HepG2 (cell line): ENCODE data around the gene FUCA2. TPM values are rescaled to one million over a fixed set of nuclear protein-coding genes. Genes with fewer than 3 reads are reported as not detected.
A peak's percentile ranks its signal among the peaks of the same experiment; 100 is the strongest.

Experiments
- AGO2 ChIP-seq: fragments of 200-400 bp; formaldehyde crosslinking; optimal IDR thresholded peaks from 2 replicates; pipeline ENCODE3; 2017; ENCODE audit warnings: mild to moderate bottlenecking, low read depth, low read length, moderate library complexity
- DPF2 ChIP-seq: sonication (generic); formaldehyde crosslinking; IDR thresholded peaks from 2 replicates; pipeline ENCODE4 v1.4.0; 2020; ENCODE audit warnings: mild to moderate bottlenecking, low read depth, missing genetic modification reagents, borderline replicate concordance
- E2F2 ChIP-seq: sonication (generic); formaldehyde crosslinking; IDR thresholded peaks from 2 replicates; pipeline ENCODE4 v1.4.0; 2020; ENCODE audit warnings: missing genetic modification reagents, borderline replicate concordance
- GABPA ChIP-seq, 2 experiments: IDR thresholded peaks; 2 replicates each; pipeline ENCODE4 v1.6.1; 2011 to 2016; ENCODE audit warnings: low read depth in 2 of 2, low read length in 1 of 2, missing biosample characterization in 1 of 2, missing genetic modification characterization in 1 of 2
- KDM5A ChIP-seq: fragments of 200-600 bp; sonication (generic); IDR thresholded peaks from 2 replicates; pipeline ENCODE4 v1.7.0; 2018; ENCODE audit warnings: antibody characterized with exemption, mild to moderate bottlenecking, low read length, borderline replicate concordance
- NFIB ChIP-seq: sonication (generic); formaldehyde crosslinking; IDR thresholded peaks from 2 replicates; pipeline ENCODE4 v1.9.0; 2021; ENCODE audit warnings: missing genetic modification reagents, mild to moderate bottlenecking, borderline replicate concordance
- POLR2AphosphoS5 ChIP-seq: IDR thresholded peaks from 2 replicates; pipeline ENCODE4 v1.6.1; 2012; ENCODE audit warnings: low read depth, low read length
- SKI ChIP-seq: fragments of 450-650 bp; IDR thresholded peaks from one replicate; pipeline ENCODE4 v1.6.1; 2018; ENCODE audit warnings: mild to moderate bottlenecking; ENCODE audit not compliant: partially characterized antibody
- SNRNP70 ChIP-seq: fragments of 200-400 bp; formaldehyde crosslinking; IDR thresholded peaks from 2 replicates; pipeline ENCODE4 v1.6.1; 2017; ENCODE audit warnings: mild to moderate bottlenecking, low read depth, low read length, moderate library complexity
- TGIF2 ChIP-seq: IDR thresholded peaks from 2 replicates; pipeline ENCODE4 v1.6.1; 2016; ENCODE audit warnings: control low read depth, missing compliant biosample characterization
- THYN1 ChIP-seq: sonication (generic); formaldehyde crosslinking; IDR thresholded peaks from 2 replicates; pipeline ENCODE4 v1.8.1; 2023; ENCODE audit warnings: low read depth, mild to moderate bottlenecking, moderate library complexity, missing genetic modification reagents, borderline replicate concordance
- ZNF33A ChIP-seq: sonication (generic); formaldehyde crosslinking; IDR thresholded peaks from 2 replicates; pipeline ENCODE4 v1.5.1; 2020; ENCODE audit warnings: missing genetic modification reagents, mild to moderate bottlenecking, moderate library complexity, borderline replicate concordance
- ZNF414 ChIP-seq: sonication (generic); formaldehyde crosslinking; IDR thresholded peaks from 2 replicates; pipeline ENCODE4 v1.5.0; 2020; ENCODE audit warnings: missing genetic modification reagents
- ZNF670 ChIP-seq: sonication (generic); formaldehyde crosslinking; IDR thresholded peaks from 2 replicates; pipeline ENCODE4 v1.8.0; 2022; ENCODE audit warnings: mild to moderate bottlenecking, missing genetic modification reagents, borderline replicate concordance
- ZNF788 ChIP-seq: sonication (generic); formaldehyde crosslinking; IDR thresholded peaks from 2 replicates; pipeline ENCODE4 v1.5.0; 2020; ENCODE audit warnings: mild to moderate bottlenecking, missing genetic modification reagents, borderline replicate concordance
- ZNF883 ChIP-seq: sonication (generic); formaldehyde crosslinking; IDR thresholded peaks from 2 replicates; pipeline ENCODE4 v1.5.1; 2020; ENCODE audit warnings: mild to moderate bottlenecking, missing genetic modification reagents; ENCODE audit errors: not compliant biosample characterization
- ZSCAN20 ChIP-seq: sonication (generic); formaldehyde crosslinking; IDR thresholded peaks from 2 replicates; pipeline ENCODE4 v1.4.0; 2020; ENCODE audit warnings: missing genetic modification reagents, mild to moderate bottlenecking, borderline replicate concordance
- ZSCAN22 ChIP-seq: sonication (generic); formaldehyde crosslinking; IDR thresholded peaks from 2 replicates; pipeline ENCODE4 v1.4.0; 2020; ENCODE audit warnings: mild to moderate bottlenecking, missing genetic modification reagents
- polyA plus RNA-seq, 8 experiments: library from polyadenylated mRNA; depleted of rRNA in 3 of 8; stranded (reverse) in 7 of 8; unstranded in 1 of 8; fragments of >200 nt; fragmentation: Illumina TruSeq in 4 of 8; extraction: Trizol in 4 of 8; gene quantifications; 2 replicates each; pipeline versions ENCODE4 v1.2.1 to v1.2.3, GENCODE V29; 2011 to 2016; ENCODE audit warnings: low read depth in 4 of 8, missing spikeins in 1 of 8, mixed read lengths in 1 of 8; ENCODE audit not compliant: insufficient read depth in 1 of 8
- total RNA-seq, 5 experiments: library from RNA; depleted of rRNA; stranded (reverse); fragments of >200 nt; fragmentation: Illumina TruSeq; extraction: Trizol; gene quantifications; 2 replicates each; pipeline ENCODE4 v1.2.3, GENCODE V29; 2016; ENCODE audit warnings: low read depth in 1 of 5
- TF ChIP-seq, protein P1 (sequence below): sonication (generic); formaldehyde crosslinking; IDR thresholded peaks from 2 replicates; pipeline ENCODE4 v1.4.0; 2020; ENCODE audit warnings: mild to moderate bottlenecking, missing genetic modification reagents
- TF ChIP-seq, protein P2 (sequence below): sonication (generic); formaldehyde crosslinking; IDR thresholded peaks from 2 replicates; pipeline ENCODE4 v1.4.0; 2020; ENCODE audit warnings: low read depth, missing genetic modification reagents

FUCA2 gene
- total and polyA plus RNA-seq, 2 of the 13 experiments (the other 11 are each of a cell fraction or from before 2014, with no cell fraction given): 87.4 to 144 TPM

DNA sequence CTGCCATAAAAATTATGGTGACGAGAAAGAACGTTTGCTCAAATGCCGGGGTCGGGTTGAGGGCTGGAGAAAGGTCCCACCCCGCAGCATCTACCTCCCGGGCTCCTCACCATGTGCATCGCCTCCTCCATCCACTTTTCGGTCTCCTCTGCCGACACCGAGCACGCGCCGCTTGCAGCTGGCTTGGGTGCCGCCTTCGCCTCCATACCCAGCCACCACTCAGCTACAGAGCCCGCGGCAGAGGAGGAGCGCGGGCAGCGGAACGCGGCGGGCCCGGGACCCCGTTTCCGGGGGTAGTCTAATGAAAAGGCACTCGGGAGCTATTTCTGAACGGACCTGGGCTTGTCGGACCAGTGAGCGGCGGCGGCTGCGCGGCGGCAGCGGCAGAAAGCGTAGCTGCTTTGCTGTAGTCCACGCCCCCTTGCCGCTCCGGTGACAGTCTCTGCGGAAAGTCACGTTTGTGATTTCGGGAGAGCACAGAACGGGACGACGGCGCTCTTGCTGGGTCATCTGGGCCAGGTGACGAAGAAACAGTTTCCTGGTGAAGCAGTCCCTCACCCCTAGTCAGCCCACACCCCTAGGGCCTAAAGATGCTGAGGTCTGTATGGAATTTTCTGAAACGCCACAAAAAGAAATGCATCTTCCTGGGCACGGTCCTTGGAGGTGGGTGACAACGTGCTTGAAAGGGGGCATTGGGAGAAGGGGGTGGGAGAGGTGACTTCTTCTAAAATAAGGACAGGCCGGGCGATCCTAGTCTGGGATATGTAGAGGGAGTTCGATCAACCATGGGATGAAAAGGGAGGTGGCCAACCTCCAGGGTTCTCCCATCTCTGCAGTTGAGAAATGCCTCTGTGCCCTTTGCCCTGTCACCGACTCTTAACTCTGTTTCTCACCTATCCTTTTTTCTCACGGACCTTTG is 60.8 kb downstream of the FUCA2 start, which contains the start of the genes ADAT2 and PEX3 (continued):
- TF ChIP-seq ZNF414 (CRISPR knock-in tag) (peak; percentile 96; the same call in 1 of the 2 replicates), ZNF33A (CRISPR knock-in tag) (peak; percentile 99), ZSCAN20 (CRISPR knock-in tag) (peak; percentile 93), NFIB (CRISPR knock-in tag) (peak; percentile 80; the same call in 1 of the 2 replicates), SNRNP70 (no peak), ZNF883 (CRISPR knock-in tag) (peak; percentile 88), ZSCAN22 (CRISPR knock-in tag) (no peak; the same call in 1 of the 2 replicates), ZNF788 (CRISPR knock-in tag) (peak; percentile 99), TGIF2 (CRISPR knock-in tag) (peak; percentile 89), POLR2AphosphoS5 (peak; percentile 87), GABPA (IDR thresholded peaks at IDR 0.05; ENCODE audit: low read depth, low read length) (peak; percentile 73), GABPA (CRISPR knock-in tag; IDR thresholded peaks at IDR 0.05; ENCODE audit: low read depth) (peak; percentile 93), SKI (peak; percentile 84), KDM5A (peak; percentile 98), ZNF670 (CRISPR knock-in tag) (peak; percentile 100), THYN1 (peak; percentile 97; the same call in 1 of the 2 replicates), DPF2 (CRISPR knock-in tag) (no peak), AGO2 (peak; percentile 81), E2F2 (CRISPR knock-in tag) (peak; percentile 82; the same call in 1 of the 2 replicates)
- TF ChIP-seq, protein P1, sequence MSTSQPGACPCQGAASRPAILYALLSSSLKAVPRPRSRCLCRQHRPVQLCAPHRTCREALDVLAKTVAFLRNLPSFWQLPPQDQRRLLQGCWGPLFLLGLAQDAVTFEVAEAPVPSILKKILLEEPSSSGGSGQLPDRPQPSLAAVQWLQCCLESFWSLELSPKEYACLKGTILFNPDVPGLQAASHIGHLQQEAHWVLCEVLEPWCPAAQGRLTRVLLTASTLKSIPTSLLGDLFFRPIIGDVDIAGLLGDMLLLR (CRISPR knock-in tag): peak; percentile 78; the same call in 1 of the 2 replicates
- TF ChIP-seq, protein P2, sequence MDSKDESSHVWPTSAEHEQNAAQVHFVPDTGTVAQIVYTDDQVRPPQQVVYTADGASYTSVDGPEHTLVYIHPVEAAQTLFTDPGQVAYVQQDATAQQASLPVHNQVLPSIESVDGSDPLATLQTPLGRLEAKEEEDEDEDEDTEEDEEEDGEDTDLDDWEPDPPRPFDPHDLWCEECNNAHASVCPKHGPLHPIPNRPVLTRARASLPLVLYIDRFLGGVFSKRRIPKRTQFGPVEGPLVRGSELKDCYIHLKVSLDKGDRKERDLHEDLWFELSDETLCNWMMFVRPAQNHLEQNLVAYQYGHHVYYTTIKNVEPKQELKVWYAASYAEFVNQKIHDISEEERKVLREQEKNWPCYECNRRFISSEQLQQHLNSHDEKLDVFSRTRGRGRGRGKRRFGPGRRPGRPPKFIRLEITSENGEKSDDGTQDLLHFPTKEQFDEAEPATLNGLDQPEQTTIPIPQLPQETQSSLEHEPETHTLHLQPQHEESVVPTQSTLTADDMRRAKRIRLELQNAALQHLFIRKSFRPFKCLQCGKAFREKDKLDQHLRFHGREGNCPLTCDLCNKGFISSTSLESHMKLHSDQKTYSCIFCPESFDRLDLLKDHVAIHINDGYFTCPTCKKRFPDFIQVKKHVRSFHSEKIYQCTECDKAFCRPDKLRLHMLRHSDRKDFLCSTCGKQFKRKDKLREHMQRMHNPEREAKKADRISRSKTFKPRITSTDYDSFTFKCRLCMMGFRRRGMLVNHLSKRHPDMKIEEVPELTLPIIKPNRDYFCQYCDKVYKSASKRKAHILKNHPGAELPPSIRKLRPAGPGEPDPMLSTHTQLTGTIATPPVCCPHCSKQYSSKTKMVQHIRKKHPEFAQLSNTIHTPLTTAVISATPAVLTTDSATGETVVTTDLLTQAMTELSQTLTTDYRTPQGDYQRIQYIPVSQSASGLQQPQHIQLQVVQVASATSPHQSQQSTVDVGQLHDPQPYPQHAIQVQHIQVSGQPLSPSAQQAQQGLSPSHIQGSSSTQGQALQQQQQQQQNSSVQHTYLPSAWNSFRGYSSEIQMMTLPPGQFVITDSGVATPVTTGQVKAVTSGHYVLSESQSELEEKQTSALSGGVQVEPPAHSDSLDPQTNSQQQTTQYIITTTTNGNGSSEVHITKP (CRISPR knock-in tag): peak; percentile 79; the same call in 1 of the 2 replicates
